Type B pancreatic cell (in vitro differentiated cells): ENCODE measurements around the gene TMEM225B. TPM values are rescaled to one million over a fixed set of nuclear protein-coding genes. Genes with fewer than 3 reads are reported as not detected.
"Not testable (repeated sequence)": the region's sequence is repeated elsewhere in the genome, so short reads cannot be mapped to it uniquely, and the experiment has no call there.

Experiments used
- DNase-seq: peaks from one replicate; pipeline ENCODE4 v3.0.0; 2021; ENCODE audit warnings: mixed read lengths; ENCODE audit not compliant: unreplicated experiment; ENCODE audit errors: extremely low spot score
- H3K27ac Mint-ChIP-seq: 2 replicates; pipeline ENCODE4 v1.8.0; 2021; ENCODE audit warnings: mild to moderate bottlenecking, mixed read lengths
- H3K27me3 Mint-ChIP-seq: 2 replicates; pipeline ENCODE4 v1.8.0; 2021; ENCODE audit warnings: mixed read lengths
- H3K36me3 Mint-ChIP-seq: 2 replicates; pipeline ENCODE4 v1.8.0; 2021; ENCODE audit warnings: mixed read lengths
- H3K4me1 Mint-ChIP-seq: one replicate; pipeline ENCODE4 v1.8.0; 2021; ENCODE audit warnings: mixed read lengths; ENCODE audit not compliant: unreplicated experiment
- H3K4me3 Mint-ChIP-seq: 2 replicates; pipeline ENCODE4 v1.8.0; 2021; ENCODE audit warnings: mild to moderate bottlenecking, mixed read lengths
- H3K9me3 Mint-ChIP-seq: 2 replicates; pipeline ENCODE4 v1.8.0; 2021; ENCODE audit warnings: mixed read lengths
- total RNA-seq: library from RNA; stranded (reverse); gene quantifications from 2 replicates; pipeline ENCODE4 v1.2.1, GENCODE V29; 2021; ENCODE audit warnings: low replicate concordance
- TF ChIP-seq, protein P1 (sequence below): fragments of 200-600 bp; sonication (generic); conservative IDR thresholded peaks from 2 replicates; pipeline ENCODE4 v1.5.0; 2021; ENCODE audit warnings: antibody characterized with exemption, mild to moderate bottlenecking

The TMEM225B gene
- total RNA-seq, 1 donor from 2014 or later, result 0.82 TPM

- Mint-ChIP-seq H3K4me1 (peaks cover 20% of the 10 kb centered on the region), H3K27ac (peak overlapping the region; percentile 94), H3K4me3 (peak overlapping the region; percentile 96), H3K36me3 (peaks cover 37% of the 10 kb centered on the region), H3K27me3 (no peaks in the 10 kb centered on the region), H3K9me3 (no peaks in the 10 kb centered on the region)
- TF ChIP-seq, protein P1, sequence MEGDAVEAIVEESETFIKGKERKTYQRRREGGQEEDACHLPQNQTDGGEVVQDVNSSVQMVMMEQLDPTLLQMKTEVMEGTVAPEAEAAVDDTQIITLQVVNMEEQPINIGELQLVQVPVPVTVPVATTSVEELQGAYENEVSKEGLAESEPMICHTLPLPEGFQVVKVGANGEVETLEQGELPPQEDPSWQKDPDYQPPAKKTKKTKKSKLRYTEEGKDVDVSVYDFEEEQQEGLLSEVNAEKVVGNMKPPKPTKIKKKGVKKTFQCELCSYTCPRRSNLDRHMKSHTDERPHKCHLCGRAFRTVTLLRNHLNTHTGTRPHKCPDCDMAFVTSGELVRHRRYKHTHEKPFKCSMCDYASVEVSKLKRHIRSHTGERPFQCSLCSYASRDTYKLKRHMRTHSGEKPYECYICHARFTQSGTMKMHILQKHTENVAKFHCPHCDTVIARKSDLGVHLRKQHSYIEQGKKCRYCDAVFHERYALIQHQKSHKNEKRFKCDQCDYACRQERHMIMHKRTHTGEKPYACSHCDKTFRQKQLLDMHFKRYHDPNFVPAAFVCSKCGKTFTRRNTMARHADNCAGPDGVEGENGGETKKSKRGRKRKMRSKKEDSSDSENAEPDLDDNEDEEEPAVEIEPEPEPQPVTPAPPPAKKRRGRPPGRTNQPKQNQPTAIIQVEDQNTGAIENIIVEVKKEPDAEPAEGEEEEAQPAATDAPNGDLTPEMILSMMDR, result no peak
- no peak for DNase-seq
Observed at GRCh38 chr7:99561737-99562051, 36.4 kb upstream of the TMEM225B start.

DNA sequence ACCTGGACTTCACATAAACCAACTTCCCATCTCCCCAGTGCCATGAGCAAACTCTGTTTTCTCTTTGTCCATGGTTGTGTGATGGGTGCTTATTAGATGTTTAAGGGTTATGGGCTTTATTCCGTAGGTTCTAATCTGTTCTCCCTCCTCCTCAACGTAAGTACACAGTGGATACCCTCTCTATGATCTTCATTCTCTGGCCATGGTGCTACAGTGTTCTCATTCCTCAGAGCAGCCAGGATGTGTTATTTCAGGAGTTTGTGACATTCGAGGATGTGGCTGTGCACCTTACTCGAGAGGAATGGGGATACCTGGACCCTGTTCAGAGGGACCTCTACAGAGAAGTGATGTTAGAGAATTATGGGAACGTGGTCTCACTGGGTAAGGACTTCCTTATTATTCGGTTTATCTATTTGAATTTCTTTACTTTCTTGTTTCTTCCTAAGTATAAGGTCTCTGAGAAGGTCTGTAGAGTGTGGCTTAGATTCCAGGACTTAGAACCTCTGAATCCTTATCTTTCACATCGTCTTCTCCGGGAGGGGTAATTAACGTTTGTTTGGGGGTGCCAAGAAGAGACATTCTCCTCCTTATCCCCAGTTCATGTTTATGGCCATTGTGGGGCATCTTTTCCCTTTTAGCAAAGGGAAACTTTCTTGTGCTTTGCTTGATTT lies 35.8 kb upstream of the TMEM225B start:
- Mint-ChIP-seq H3K4me1 (peaks cover 17% of the 10 kb centered on the region), H3K36me3 (peaks cover 37% of the 10 kb centered on the region), H3K4me3 (peak overlapping the region; percentile 47), H3K27ac (peak overlapping the region; percentile 94), H3K9me3 (no peaks in the 10 kb centered on the region), H3K27me3 (no peaks in the 10 kb centered on the region)
- DNase-seq, result no peak
- TF ChIP-seq, protein P1, result no peak

GRCh38 chr7:99562832-99563231 lies 35.2 kb upstream of the TMEM225B start:
- Mint-ChIP-seq H3K4me1 (peaks cover 11% of the 10 kb centered on the region), H3K4me3 (peak overlapping the region; percentile 47)

DNA sequence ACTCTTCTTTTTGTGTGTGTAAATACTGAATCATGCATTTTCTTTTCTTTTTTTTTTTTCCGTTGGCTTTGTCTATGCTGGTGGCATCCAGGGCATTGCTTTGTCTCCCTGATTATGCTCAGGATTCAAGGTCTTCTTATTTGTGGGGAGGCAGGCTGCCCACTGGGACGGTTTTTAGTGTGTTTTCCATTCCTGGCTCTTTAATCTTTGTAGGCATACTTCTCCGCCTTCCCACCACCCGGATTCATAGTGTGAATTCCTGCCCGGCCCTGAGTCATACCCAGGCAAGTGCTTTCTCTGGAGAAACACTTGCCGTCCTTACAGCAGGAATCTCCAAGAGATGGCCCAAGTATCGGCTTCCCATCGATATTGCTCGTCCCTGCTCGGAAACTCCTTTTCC lies 34.4 kb upstream of the TMEM225B start:
- Mint-ChIP-seq H3K36me3 (peaks cover 32% of the 10 kb centered on the region), H3K27ac (peak overlapping the region; percentile 73), H3K4me3 (peak overlapping the region; percentile 48), H3K9me3 (no peaks in the 10 kb centered on the region), H3K27me3 (no peaks in the 10 kb centered on the region), H3K4me1 (peaks cover 8% of the 10 kb centered on the region)
- TF ChIP-seq, protein P1, result no peak
- no peak for DNase-seq

More at GRCh38 chr7:99562832-99563231, 35.2 kb upstream of the TMEM225B start:
- peak overlapping the region; percentile 94 for H3K27ac Mint-ChIP-seq
- H3K9me3 Mint-ChIP-seq, result no peaks in the 10 kb centered on the region
- H3K27me3 Mint-ChIP-seq, result no peaks in the 10 kb centered on the region
- peaks cover 35% of the 10 kb centered on the region for H3K36me3 Mint-ChIP-seq
- TF ChIP-seq, protein P1, result no peak
- no peak for DNase-seq

DNA sequence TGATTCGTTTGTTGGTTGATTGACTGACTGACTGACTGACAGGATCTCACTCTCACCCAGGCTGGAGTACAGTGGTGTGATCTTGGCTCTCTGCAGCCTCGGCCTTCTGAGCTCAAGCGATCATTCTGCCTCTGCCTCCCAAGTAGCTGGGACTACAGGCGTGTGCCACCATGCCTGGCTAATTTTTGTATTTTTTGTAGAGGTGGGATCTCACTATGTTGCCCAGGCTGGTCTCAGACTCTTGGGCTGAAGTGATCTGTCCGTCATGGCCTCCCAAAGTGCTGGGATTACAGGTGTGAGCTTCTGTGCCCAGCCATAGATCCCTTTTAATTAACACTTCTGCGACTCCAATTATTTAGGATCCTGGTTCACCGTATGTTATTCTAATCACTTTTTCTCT lies 29.3 kb upstream of the TMEM225B start:
- H3K9me3 Mint-ChIP-seq, H3K27ac Mint-ChIP-seq, H3K27me3 Mint-ChIP-seq, H3K4me3 Mint-ChIP-seq, DNase-seq, H3K4me1 Mint-ChIP-seq: not testable (repeated sequence)
- H3K36me3 Mint-ChIP-seq, result peaks cover 39% of the 10 kb centered on the region

- no peaks in the 10 kb centered on the region for H3K9me3 Mint-ChIP-seq
- TF ChIP-seq, protein P1, result no peak
- H3K36me3 Mint-ChIP-seq, result peaks cover 30% of the 10 kb centered on the region
- H3K4me3 Mint-ChIP-seq, result no peak overlapping the region
- no peaks in the 10 kb centered on the region for H3K27me3 Mint-ChIP-seq
- H3K27ac Mint-ChIP-seq, result no peak overlapping the region
- no peaks in the 10 kb centered on the region for H3K4me1 Mint-ChIP-seq
- DNase-seq, result no peak
Observed at GRCh38 chr7:99571768-99572167, 26.3 kb upstream of the TMEM225B start.
